GM19452 (cell line): ENCODE data around the gene ZNF490.
"Not testable (repeated sequence)": the region's sequence is repeated elsewhere in the genome, so short reads cannot be mapped to it uniquely, and the experiment has no call there.

ENCODE experiments used
- ATAC-seq: cut with Tn5 transposase; IDR thresholded peaks from one replicate; pipeline ENCODE4 v1.9.1; 2021; ENCODE audit not compliant: unreplicated experiment

Gene ZNF490

DNA sequence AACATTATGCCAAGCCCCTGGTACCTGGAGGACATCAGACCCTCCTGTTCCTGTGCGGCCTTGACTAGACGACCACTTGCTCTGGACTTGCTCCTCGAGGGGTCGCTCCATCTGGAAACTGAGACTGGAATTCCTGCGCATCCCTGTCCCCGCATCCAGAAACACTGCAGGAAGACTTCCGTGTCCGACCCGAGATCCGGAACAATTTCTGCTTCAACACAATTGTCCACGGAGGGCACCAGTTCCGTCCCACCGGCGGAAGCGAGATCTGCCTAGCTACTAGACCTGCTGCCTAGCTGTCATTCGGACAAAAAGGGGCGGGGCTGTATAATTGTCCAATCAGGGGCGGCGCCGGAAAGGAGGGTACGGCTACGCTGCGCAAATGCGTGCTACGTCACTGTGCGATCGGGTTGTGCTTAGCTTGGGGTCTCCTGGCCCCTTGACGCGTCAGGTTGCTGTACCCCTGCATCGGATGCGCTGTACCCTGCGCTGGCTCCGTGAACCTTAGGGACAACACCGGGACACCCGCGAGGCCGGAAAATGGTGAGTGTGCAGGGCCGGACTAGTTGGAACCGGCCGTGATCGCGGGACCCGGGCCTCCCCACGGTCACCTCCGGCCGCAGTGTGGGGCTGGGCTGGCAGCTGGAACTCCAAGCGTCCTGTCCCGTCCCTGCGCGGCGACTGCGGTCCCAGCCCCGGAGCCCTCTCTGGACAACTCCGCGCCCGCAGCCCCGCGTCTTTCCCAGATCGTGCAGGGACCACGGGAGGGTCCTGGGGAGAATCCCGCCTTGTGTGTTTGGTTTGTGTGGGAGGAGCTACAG lies at the start of gene ZNF490, which contains the start of gene ZNF791:
ZNF490 (minus strand) TSS at position 274 of the 821 bp plus-strand sequence; CDS start at position 141, 133 bp downstream.
ZNF791 (plus strand) TSS at position 381 of the 821 bp plus-strand sequence; CDS start at position 541, 160 bp downstream.
- peak; percentile 67 for ATAC-seq

DNA sequence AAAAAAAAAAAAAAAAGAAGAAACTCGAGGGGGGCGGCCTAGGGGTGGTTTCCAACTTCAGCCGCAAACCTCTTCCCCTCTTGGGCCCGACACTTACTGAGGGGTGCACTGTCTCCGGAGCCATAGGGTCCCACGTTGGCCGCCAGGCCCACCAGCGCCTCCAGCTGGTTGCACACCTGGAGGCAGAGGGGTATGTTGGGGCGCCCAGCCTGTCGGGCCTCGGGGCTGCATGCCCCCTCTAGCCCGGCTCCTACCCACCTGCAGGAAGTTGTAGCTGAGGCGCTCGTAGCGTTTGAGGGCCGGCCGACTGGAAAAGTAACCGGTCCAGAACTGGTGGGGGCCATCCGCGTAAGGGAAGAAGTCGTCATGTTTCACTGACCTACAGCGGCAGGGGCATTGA lies 47.4 kb upstream of the ZNF490 start:
- ATAC-seq = no peak

DNA sequence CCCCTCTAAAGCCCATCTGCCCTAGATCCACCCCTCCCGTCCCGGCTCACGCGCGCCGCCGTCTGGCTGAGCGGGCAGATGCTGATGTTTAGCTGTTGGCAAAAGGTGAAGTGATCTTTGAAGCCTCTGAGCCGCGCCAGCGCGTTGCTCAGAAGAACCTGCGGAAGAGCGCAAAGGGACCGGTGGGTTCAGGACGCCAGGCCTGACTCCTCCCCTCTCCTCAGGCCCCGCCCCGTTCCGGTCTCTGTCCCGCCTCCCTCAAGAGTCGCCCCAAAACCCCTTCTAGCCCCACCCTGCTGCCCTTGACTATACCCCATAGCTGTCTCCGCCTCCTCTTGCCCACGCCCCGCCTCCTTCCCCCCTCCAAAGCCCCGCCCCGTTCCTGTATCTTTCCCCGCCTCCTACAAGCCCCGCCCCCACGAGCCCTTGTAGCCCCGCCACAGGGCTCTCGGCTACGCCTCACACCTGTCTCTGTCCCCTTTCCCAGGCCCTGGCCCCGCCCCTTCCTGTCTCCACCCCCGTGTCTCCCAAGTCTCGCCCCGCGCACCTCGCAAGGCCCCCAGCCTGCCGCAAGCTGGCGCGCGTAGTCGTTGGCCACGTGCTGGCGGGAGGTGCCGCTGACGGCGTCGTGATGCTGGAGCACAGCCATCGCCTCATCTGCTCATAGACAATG lies 46.4 kb upstream of the ZNF490 start:
- no peak for ATAC-seq

DNA sequence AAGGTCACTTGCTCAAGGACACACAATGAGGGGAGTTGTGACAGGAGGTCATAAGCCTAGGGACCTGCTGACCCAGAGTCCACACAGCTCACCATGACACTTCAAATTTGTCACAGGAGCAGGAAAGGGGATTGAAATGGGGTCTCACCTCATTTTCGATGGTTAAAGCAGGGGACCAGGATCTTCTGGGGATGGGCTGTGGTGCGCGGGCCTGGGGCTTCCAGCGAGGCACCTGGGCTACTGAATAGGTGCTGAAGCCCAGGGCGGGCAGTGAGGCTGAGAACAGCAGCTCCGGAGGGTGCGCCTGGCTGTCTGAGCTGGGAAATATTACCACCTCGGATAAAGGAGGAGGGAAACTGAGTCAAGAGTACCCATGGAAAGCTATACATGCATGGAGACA lies 44.9 kb upstream of the ZNF490 start:
- no peak for ATAC-seq

DNA sequence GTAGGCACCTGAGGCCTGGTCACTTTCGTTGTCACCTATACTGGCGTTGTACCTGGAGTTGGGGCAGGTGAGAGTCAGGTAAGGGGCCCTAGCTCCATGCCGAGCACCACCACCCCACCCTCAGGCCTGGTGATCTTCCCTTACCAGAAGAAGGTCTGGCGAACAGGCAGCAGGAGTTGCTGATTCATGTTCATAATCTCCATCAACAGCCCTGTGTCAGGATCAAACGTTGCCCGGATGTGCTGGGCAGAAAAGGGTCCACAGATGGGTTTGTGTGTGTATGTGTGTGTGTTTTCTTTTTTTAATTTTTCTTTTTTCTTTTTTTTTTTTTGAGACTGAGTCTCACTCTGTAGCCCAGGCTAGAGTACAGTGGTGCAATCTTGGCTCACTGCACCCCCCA lies 41.6 kb upstream of the ZNF490 start:
- no peak for ATAC-seq

DNA sequence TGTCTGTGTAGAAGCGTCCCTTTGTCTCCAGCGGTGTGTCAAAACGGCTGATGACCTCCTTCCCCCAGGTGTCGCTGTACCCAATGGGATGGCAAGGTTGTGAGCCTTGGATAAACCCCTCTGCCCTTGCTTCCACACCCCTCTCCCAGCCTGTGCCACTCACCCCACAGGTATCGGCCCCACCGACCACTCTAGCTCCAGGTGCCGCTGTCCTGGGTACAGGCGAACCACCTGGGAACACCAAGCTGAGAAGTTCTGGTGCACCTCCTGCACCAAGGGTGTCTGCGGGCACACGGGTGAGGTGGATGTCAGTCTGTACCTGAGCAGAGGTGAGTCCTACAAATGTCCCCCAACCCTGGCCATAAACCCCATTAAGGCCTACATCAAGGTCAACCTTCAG lies 39.3 kb upstream of the ZNF490 start:
- ATAC-seq = no peak

DNA sequence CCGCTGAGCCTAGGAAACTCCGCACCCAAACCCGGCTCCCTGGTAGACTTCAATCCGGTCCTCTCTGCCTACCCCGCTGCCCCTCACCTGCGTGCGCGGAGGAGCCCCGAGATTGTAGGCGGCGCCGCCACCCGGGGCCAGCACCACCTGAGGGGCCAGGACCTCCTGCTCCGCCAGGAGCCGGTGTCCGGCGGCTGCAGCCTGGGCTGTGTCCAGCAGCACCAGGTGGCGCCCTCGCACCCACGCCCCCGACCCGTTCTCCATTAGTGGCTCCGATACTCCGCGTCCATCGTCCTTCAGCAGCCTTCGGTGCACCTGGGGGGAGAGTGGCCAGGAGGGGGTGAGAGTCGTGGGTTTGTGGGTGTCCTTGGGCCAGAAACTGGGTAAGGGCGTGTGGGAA lies 37.5 kb upstream of the ZNF490 start:
- ATAC-seq = no peak

DNA sequence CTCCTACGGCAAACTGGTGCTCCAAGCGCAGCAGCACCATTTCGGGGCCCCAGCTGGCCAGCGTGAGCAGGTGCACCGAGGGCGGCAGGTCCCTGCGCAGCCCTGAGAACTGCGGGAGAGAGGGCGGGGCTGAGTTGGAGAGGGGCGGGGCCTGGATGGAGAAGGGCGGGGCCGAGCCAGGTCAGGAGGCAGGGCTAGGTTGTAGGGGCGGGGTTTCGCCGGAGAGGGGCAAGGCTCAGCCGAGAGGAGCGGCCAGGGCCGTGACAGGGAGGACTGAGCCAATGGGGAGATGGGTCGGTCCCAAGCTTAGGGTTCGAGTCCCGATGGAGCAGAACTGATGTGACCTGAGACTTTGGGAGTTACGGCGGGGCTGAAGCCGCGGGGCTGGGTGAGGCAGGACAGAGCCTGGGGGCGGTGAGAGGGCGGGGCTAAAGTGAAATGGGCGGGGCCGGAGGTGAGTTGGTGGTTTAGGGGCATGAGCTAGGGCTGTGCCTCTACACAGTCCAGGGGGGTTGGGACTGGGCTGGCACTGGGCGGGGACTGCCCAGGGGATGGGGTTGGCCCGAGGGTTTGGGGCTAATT lies 37.0 kb upstream of the ZNF490 start:
- ATAC-seq = no peak

DNA sequence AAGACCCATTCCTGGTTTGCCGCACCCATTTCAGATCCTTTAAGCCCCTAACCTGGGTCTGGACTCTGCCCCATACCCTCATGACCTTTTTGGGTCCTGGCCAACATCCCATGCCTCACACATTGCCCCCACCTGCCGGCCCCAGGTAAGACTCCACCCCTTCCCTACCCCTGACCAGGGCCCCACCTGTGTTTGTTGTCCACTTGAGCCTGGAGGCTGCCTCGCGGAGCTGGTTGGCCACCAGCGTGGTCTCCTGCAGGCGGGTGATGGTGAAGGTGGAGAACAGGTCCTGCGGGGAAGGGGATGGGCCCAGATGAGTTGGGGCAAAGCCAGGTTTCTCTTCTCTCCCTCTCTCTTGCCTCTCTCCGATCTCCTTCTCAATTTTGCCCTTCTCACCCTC lies 36.4 kb upstream of the ZNF490 start:
- no peak for ATAC-seq

DNA sequence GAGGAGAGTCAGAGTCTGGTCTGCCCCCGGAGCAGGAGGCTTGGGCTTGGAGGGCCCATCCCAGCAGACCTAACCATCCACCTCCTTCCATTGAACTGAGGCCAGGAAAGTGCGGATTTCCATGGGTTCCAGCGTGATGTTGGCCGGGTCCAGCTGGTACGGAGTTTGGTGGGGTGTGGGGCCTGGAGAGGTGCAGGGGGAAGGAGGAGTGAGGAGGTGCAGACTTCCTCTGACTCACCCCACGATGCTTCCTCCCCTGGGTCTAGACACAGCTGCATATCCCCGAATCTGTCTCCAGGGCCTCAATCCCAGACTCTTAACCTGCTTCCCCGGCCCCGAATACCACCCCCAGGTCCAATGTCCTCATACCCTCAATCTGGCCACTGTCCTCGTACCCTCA lies 35.9 kb upstream of the ZNF490 start:
- ATAC-seq = no peak

DNA sequence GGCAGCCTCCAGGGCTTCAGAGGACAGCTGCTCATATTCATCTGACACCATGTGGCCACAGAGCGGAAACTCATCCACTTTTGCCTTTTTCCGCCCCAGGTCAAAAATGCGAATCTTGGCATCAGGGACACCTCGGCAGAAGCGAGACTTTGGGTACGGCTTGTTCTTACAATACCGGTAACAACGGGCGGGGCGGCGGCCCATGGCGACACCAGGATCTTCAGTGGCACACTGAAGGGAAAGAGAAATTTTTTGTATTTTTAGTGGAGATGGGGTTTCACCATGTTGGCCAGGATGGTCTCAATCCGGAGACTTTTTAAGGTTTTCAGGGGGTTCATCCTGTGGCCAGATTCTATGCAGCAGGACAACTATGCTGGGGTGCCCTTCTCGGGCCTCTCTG lies 33.1 kb upstream of the ZNF490 start:
- not testable (repeated sequence) for ATAC-seq

DNA sequence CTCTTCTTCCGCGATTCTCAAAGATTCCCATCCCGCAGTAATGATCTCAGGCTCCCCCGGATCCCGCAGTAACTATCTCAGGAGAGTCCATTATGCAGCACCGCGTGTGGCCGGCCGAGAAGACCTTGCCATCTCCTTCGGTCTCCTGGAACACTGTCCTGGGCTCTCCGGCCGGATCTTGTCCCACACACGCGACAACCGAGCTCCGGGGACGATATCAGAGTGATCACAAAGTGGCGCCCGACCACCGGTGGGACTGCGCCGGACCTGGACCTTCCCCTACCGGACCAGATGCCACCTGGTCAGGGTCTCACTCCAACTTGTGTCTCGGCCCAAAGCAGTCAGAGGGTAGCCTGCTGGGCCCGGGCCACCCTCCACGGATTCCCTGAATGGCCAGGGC lies 31.9 kb upstream of the ZNF490 start:
- ATAC-seq = no peak

DNA sequence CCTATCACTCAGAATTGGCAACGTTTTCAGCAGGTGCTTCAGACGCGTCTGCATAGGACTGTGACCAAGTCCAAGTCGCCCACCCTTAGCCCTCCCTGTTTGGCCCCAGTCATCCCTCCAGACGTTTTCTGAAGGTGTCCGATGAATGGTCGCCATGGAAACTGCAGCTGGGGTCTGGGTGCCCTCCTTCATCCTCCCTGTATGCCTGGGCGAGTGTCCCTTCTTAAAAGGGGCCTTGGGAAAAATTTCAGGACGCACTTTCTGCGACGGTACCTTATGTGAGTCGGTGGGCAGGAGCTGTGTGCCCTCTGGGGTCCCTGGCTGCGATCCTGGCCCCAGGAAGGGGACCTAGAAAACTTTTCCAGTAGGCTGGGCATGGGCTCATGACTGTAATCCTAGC lies 30.8 kb upstream of the ZNF490 start:
- no peak for ATAC-seq

DNA sequence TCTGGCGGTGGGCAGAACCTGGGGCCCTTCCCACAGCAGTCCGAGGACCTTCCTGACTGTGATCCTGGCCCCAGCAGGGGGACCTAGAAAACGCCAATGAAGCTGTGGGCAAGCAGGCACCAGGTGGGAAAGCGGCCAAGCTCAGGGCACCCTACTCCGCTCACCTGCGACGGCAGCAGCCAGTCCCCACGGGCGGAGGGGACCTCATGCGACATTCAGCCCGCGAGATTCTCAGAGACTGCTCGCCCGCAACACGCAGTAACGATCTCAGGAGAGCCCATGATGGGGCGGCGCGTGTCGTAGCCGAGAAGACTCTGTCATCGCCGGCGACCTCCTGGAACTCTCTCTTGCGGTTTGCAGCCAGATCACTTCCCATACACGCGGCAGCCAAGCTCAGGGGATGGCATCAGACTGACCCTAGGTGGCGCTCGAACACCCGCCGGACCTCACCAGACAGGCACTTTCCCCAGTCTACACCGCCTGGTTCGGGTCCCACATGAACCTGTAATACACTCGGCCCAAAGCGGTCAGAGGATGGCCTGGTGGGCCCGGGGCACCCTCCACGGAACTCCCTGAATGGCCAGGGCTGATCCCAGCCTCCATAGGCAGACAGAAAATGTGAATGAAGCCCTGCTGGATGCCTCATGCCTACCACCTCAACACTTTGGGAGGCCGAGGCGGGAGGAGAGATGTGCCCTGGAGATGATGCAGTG lies 29.4 kb upstream of the ZNF490 start:
- ATAC-seq = no peak

DNA sequence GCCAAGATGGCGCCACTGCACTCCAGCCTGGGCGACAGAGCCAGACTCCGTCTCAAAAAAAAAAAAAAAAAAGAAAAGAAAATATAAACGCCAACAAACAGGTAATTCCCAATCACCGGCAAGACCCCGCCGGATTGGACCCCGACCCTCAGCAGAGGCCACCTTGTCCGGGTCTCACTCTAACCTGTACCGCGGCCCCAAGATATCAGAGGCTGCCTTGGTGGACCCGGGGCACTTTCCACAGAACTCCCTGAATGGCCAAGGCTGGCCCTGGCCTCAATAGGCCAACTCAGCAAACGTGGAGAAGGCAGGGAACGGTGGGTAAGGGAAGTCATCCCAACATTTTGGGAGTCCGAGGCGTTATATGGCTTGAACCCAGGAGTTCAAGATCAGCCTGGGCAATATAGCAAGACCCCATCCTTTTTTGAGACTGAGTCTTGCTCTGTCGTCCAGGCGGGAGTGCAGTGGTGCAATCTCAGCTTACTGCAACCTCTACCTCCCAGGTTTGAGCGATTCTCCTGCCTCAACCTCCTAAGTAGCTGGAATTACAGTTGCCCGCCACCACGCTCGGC lies 28.1 kb upstream of the ZNF490 start:
- no peak for ATAC-seq

DNA sequence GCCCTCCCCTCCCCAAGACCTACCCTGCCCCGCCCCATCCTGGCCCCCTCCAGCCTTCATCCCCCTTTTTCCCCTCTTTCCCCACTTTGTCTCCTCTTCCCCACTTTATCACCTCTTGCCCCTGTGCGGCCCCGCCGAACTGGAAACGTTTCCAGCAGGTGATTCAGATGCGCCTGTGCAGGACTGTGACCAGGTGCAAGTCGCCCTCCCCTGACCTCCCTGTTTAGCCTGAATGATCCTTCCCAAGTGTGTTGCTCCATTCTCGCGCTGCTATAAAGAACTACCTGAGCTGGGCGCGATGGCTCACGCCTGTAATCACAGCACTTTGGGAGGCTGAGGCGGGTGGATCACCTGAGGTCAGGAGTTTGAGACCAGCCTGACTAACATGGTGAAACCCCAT lies 26.0 kb upstream of the ZNF490 start:
- ATAC-seq = no peak

DNA sequence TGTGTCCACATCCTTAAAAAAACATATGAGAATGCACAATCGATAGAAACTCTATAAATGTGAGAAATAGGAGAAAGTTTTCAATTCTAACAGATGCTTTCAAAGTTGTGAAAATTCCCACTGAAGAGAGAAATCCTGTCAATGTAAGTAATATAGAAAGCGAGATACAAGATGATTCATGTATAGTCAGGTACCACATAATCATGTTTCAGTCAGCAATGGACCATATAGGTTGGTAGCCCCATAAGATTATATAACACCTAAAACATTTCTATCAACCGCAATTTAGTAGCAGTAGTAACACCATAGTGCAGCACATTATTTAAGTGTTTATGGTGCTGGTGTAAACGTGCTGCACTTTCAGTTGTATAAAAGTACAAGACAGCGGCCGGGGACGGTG lies 18.6 kb upstream of the ZNF490 start:
- no peak for ATAC-seq

DNA sequence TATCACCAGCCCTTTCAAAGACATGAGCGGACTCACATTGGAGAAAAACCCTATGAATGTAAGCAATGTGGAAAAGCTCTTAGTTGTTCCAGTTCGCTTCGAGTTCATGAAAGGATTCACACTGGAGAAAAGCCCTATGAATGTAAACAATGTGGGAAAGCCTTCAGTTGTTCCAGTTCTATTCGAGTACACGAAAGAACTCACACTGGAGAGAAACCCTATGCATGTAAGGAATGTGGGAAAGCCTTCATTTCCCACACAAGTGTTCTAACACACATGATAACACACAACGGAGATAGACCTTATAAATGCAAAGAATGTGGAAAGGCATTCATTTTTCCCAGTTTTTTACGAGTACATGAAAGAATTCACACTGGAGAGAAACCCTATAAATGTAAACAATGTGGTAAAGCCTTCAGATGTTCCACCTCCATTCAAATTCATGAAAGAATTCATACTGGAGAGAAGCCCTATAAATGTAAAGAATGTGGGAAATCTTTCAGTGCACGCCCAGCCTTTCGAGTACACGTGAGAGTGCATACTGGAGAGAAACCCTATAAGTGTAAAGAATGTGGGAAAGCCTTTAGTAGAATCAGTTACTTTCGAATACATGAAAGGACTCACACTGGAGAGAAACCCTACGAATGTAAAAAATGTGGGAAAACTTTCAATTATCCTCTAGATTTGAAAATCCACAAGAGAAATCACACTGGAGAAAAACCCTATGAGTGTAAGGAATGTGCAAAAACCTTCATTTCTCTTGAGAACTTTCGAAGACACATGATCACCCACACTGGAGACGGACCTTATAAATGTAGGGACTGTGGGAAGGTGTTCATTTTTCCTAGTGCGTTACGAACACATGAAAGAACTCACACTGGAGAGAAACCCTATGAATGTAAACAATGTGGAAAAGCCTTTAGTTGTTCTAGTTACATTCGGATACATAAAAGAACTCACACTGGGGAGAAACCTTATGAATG lies 17.7 kb upstream of the ZNF490 start:
- ATAC-seq = no peak

DNA sequence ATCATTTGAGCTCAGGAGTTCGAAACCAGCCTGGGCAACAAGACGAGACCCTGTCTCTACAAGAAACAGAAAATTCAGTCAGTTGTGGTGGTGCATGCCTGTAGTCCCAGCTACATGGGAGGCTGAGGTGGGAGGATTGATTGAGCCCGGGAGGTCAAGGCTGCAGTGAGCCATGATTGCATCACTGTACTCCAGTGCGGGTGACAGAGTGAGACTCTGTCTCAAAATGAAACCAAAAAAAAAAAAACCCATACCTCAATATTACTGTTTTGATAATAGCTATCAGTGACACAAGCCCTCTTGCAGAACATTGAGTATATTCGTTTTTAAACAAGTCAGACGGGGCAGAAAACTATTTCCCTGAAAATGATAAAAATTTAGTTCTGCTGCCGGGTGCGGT lies 16.3 kb upstream of the ZNF490 start:
- no peak for ATAC-seq
